K562 (cell line): ENCODE results near the gene ARHGAP22. TPM values are rescaled to one million over a fixed set of nuclear protein-coding genes. Genes with fewer than 3 reads are reported as not detected.
A peak's percentile ranks its signal among the peaks of the same experiment; 100 is the strongest.

Source experiments
- ATAC-seq: fragments of 200-7000 bp; cut with Tn5 transposase; 3 replicates; pipeline ENCODE4 v1.9.1; 2020; ENCODE audit warnings: moderate library complexity
- BruUV-seq: library from RNA; stranded (reverse); fragments of 400-500 nt; replicated peaks from 2 replicates; lab custom pipeline; 2021; lab: Mats Ljungman, UMichigan
- CTCF ChIA-PET: fragments of 300-600 bp; formaldehyde crosslinking; extraction: SDS; loops from one replicate; lab custom pipeline; 2021; ENCODE audit warnings: low intra/inter-chr PET ratio; lab: Yijun Ruan, JAX
- POLR2A ChIA-PET: fragments of 300-600, 350-650 bp; sonication (Branson Sonifier 250); formaldehyde crosslinking; extraction: SDS; loops from one replicate; lab custom pipeline; 2021; ENCODE audit warnings: antibody characterized with exemption, inconsistent platforms; lab: Yijun Ruan, JAX
- DNase-seq, 4 experiments: peaks; one replicate each; pipeline versions ENCODE4 v3.0.0 to v3.0.0-alpha.2; 2011 to 2018; ENCODE audit warnings: low spot score in 3 of 4, mixed read lengths in 3 of 4; ENCODE audit errors: extremely low read depth in 1 of 4
- FAIRE-seq: peaks from 2 replicates; lab custom pipeline; 2011; peaks lifted over from hg19 to GRCh38; lab: Jason Lieb, UNC
- H2AFZ ChIP-seq: 2 replicates; pipeline ENCODE4 v1.6.0; 2011; ENCODE audit warnings: low read depth, low read length, control low read depth, inconsistent platforms
- H3K27ac ChIP-seq: fragments of 200-600 bp; 3 replicates; pipeline ENCODE4 v1.8.0; 2011; ENCODE audit warnings: low read depth, mild to moderate bottlenecking, control low read depth, inconsistent platforms, low read length, moderate library complexity, mixed read lengths; ENCODE audit errors: extremely low read depth
- H3K27me3 ChIP-seq, 2 experiments: fragments of 300-600 bp in 1 of 2; 2 replicates in 1 of 2; 3 replicates in 1 of 2; pipeline versions ENCODE4 v1.6.0 to v1.8.0; 2011; ENCODE audit warnings: inconsistent platforms in 2 of 2, low read length in 2 of 2, mild to moderate bottlenecking in 1 of 2, mixed read lengths in 1 of 2, moderate library complexity in 1 of 2; ENCODE audit not compliant: control insufficient read depth in 2 of 2, insufficient read depth in 2 of 2
- H3K36me3 ChIP-seq: fragments of 300-600 bp; 3 replicates; pipeline ENCODE4 v1.8.0; 2011; ENCODE audit warnings: mild to moderate bottlenecking, low read length, inconsistent platforms; ENCODE audit not compliant: control insufficient read depth, insufficient read depth
- H3K4me1 ChIP-seq, 2 experiments: fragments of 200-600 bp in 1 of 2; replicated peaks in 1 of 2; 2 replicates in 1 of 2; 3 replicates in 1 of 2; pipeline versions ENCODE4 v1.5.1 to v1.8.0; 2011; ENCODE audit warnings: inconsistent platforms in 2 of 2, low read length in 2 of 2, mild to moderate bottlenecking in 1 of 2, mixed read lengths in 1 of 2, moderate library complexity in 1 of 2; ENCODE audit not compliant: control insufficient read depth in 2 of 2, insufficient read depth in 2 of 2
- H3K4me2 ChIP-seq: 2 replicates; pipeline ENCODE4 v1.6.1; 2011; ENCODE audit warnings: low read length, control low read depth, inconsistent platforms, mixed read lengths; ENCODE audit not compliant: insufficient read depth
- H3K4me3 ChIP-seq: fragments of 200-600 bp; sonication (generic), shearing (Covaris generic); 2 replicates; pipeline ENCODE4 v1.5.1; 2016; ENCODE audit warnings: control low read depth, inconsistent platforms
- H3K79me2 ChIP-seq: fragments of 200-600 bp; 3 replicates; pipeline ENCODE4 v1.8.0; 2011; ENCODE audit warnings: low read length, inconsistent platforms; ENCODE audit not compliant: control insufficient read depth, insufficient read depth
- H3K9ac ChIP-seq, 2 experiments: 2 replicates each; pipeline versions ENCODE4 v1.6.0 to v1.6.1; 2011; ENCODE audit warnings: low read depth in 2 of 2, low read length in 2 of 2, control low read depth in 1 of 2, inconsistent platforms in 1 of 2, mild to moderate bottlenecking in 1 of 2, mixed read lengths in 1 of 2; ENCODE audit not compliant: insufficient read depth in 1 of 2
- H3K9me1 ChIP-seq: one replicate; pipeline ENCODE4 v1.6.0; 2011; ENCODE audit warnings: inconsistent platforms, mild to moderate bottlenecking, low read length, moderate library complexity; ENCODE audit not compliant: control insufficient read depth, insufficient read depth
- H3K9me3 ChIP-seq: replicated peaks from 2 replicates; pipeline ENCODE4 v1.5.1; 2011; ENCODE audit warnings: low read depth, low read length, inconsistent platforms; ENCODE audit not compliant: control insufficient read depth, insufficient read depth
- H4K20me1 ChIP-seq: replicated peaks from 2 replicates; pipeline ENCODE4 v1.6.1; 2011; ENCODE audit warnings: low read length, inconsistent platforms, mixed read lengths; ENCODE audit not compliant: control insufficient read depth, insufficient read depth
- CREM ChIP-seq: IDR thresholded peaks from 2 replicates; pipeline ENCODE4 v1.6.1; 2014; ENCODE audit warnings: antibody characterized with exemption, low read depth
- GTF2E2 ChIP-seq: fragments of 200-800 bp; sonication (Bioruptor generic); IDR thresholded peaks from 2 replicates; pipeline ENCODE4 v1.6.1; 2016; ENCODE audit warnings: missing genetic modification characterization, missing compliant biosample characterization
- HMG20A ChIP-seq: fragments of 450-650 bp; formaldehyde crosslinking; conservative IDR thresholded peaks from 2 replicates; pipeline ENCODE4 v1.4.0; 2020; ENCODE audit warnings: mild to moderate bottlenecking, mixed read lengths
- KDM5B ChIP-seq: fragments of 200-600 bp; sonication (generic); IDR thresholded peaks from 2 replicates; pipeline ENCODE4 v1.6.1; 2012; ENCODE audit warnings: low read depth, mild to moderate bottlenecking, moderate library complexity, low read length, control low read depth, inconsistent platforms; ENCODE audit not compliant: insufficient replicate concordance
- MEF2D ChIP-seq: conservative IDR thresholded peaks from 2 replicates; pipeline ENCODE4 v1.6.1; 2016; ENCODE audit warnings: low read depth, missing genetic modification characterization, missing compliant biosample characterization
- POLR2A ChIP-seq: fragments of 450-650 bp; conservative IDR thresholded peaks from 2 replicates; pipeline ENCODE4 v1.6.1; 2016
- RBM17 ChIP-seq: fragments of 200-400 bp; formaldehyde crosslinking; IDR thresholded peaks from 2 replicates; pipeline ENCODE4 v1.6.1; 2017; ENCODE audit warnings: low read depth, mild to moderate bottlenecking, low read length, borderline replicate concordance
- RBM39 ChIP-seq: fragments of 200-400 bp; formaldehyde crosslinking; optimal IDR thresholded peaks from 2 replicates; pipeline ENCODE3; 2018; ENCODE audit warnings: low read depth, low read length
- RHOXF2B ChIP-seq: fragments of 250-450 bp; sonication (Bioruptor Pico); conservative IDR thresholded peaks from 2 replicates; pipeline ENCODE4 v1.5.1; 2021
- ZBTB7A ChIP-seq: IDR thresholded peaks from 2 replicates; pipeline ENCODE4 v1.6.1; 2011; ENCODE audit warnings: low read depth, mild to moderate bottlenecking, low read length, moderate library complexity, borderline replicate concordance; ENCODE audit not compliant: control insufficient read depth
- ZNF12 ChIP-seq: sonication (generic); formaldehyde crosslinking; IDR thresholded peaks from 2 replicates; pipeline ENCODE4 v1.4.0; 2020; ENCODE audit warnings: mild to moderate bottlenecking, missing genetic modification reagents
- ZNF584 ChIP-seq: fragments of 200-800 bp; sonication (Bioruptor generic); IDR thresholded peaks from 2 replicates; pipeline ENCODE4 v1.6.1; 2016; ENCODE audit warnings: low read depth, mild to moderate bottlenecking, missing genetic modification characterization, missing compliant biosample characterization
- ZSCAN32 ChIP-seq: fragments of 450-650 bp; formaldehyde crosslinking; IDR thresholded peaks from 2 replicates; pipeline ENCODE4 v1.4.0; 2020; ENCODE audit warnings: mild to moderate bottlenecking, moderate library complexity
- WGBS: fragments of 100-300 bp; shearing (Covaris generic); methylation state at CpG from one replicate; pipeline ENCODE4 v1.1.6; 2016; ENCODE audit warnings: low coverage, mixed read lengths; ENCODE audit not compliant: insufficient coverage; ENCODE audit errors: missing lambda C conversion rate; 5-methylcytosine and 5-hydroxymethylcytosine counted together
- in situ Hi-C: fragments of 300-500 bp; cut with MboI; formaldehyde crosslinking; loops from 4 replicates; pipeline ENCODE4 v1.15.0; 2018; ENCODE audit warnings: inconsistent platforms, mixed read lengths
- intact Hi-C: fragments of 100-400 bp; cut with micrococcal nuclease; formaldehyde crosslinking; loops from 2 replicates; pipeline ENCODE4 v1.14.2; 2022
- polyA plus RNA-seq, 8 experiments: library from polyadenylated mRNA; depleted of rRNA in 4 of 8; stranded (reverse) in 5 of 8; unstranded in 3 of 8; fragments of >200 nt; fragmentation: Nextera tagmentation in 2 of 8; fragmentation: Illumina TruSeq in 1 of 8; extraction: Ambion mirVana in 2 of 8; extraction: Trizol in 1 of 8; gene quantifications; 2 replicates each; pipeline versions ENCODE4 v1.2.1 to v1.2.3, GENCODE V29; 2011 to 2014; ENCODE audit warnings: inconsistent platforms in 1 of 8, missing spikeins in 1 of 8
- total RNA-seq, 7 experiments: library from RNA; depleted of rRNA in 6 of 7; stranded (reverse); fragments of >200 nt in 6 of 7; fragmentation: Illumina TruSeq in 2 of 7; extraction: Trizol in 2 of 7; gene quantifications; 2 replicates each; pipeline versions ENCODE4 v1.2.1 to v1.2.3, GENCODE V29; 2011 to 2021; ENCODE audit warnings: low replicate concordance in 1 of 7
- TF ChIP-seq, protein P1 (sequence below): sonication (generic); formaldehyde crosslinking; IDR thresholded peaks from 2 replicates; pipeline ENCODE4 v1.8.0; 2022; ENCODE audit warnings: missing genetic modification reagents, mild to moderate bottlenecking, borderline replicate concordance
- TF ChIP-seq, protein P2 (sequence below): sonication (generic); formaldehyde crosslinking; IDR thresholded peaks from 2 replicates; pipeline ENCODE4 v1.4.0; 2020; ENCODE audit warnings: mild to moderate bottlenecking, missing genetic modification reagents

Gene ARHGAP22
- total and polyA plus RNA-seq, 9 of the 15 experiments (the other 6 are each of a cell fraction or from before 2014, with no cell fraction given), result 1.3 to 28.1 (median 12.7) TPM

DNA sequence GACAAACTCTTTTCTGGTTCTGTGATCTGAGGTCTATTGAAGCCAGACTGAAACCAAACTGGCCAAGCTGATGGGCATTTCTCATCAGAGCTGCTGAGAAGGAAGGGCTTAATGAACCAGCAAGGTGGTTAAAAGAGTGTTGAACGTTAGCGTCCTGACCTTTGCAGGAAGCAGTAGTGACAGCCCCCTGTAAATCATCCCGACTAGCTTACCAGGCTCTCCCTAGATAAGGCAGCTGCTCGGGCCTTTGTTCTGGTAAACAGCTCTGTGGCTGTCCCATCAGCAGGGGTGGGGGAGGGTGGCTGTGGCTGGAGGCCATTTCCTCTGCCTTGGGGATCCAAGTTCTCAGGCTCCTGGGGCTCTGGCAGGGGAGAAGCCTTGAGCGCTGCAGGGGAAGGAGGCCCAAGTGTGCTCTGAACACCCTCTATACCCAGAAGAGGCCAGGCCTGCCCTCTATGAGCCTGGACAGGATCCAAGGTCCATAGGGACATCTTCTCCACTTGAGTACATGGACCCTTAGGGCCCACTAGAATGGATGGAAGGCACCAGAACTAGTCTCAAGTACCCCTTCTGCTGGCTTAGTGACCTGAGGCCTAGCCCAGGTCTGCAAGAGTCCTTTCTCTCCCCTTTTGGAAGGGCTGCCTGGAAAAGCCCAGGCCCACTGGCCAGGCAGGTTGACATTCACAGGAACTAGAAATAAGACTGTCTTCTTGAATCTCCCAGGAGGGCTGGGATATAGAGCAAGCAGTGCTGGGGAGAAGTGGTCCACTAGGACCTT, 134.6 kb downstream of the ARHGAP22 start (continued):
- TF ChIP-seq CREM, result peak; percentile 85
- TF ChIP-seq, protein P1, sequence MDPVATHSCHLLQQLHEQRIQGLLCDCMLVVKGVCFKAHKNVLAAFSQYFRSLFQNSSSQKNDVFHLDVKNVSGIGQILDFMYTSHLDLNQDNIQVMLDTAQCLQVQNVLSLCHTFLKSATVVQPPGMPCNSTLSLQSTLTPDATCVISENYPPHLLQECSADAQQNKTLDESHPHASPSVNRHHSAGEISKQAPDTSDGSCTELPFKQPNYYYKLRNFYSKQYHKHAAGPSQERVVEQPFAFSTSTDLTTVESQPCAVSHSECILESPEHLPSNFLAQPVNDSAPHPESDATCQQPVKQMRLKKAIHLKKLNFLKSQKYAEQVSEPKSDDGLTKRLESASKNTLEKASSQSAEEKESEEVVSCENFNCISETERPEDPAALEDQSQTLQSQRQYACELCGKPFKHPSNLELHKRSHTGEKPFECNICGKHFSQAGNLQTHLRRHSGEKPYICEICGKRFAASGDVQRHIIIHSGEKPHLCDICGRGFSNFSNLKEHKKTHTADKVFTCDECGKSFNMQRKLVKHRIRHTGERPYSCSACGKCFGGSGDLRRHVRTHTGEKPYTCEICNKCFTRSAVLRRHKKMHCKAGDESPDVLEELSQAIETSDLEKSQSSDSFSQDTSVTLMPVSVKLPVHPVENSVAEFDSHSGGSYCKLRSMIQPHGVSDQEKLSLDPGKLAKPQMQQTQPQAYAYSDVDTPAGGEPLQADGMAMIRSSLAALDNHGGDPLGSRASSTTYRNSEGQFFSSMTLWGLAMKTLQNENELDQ (CRISPR knock-in tag), result peak; percentile 34; the same call in 1 of the 2 replicates
- no peak for TF ChIP-seq RBM17
- TF ChIP-seq POLR2A, result peak; percentile 79
- peak; percentile 76; the same call in 1 of the 2 replicates for TF ChIP-seq MEF2D (tag)
- no peak for TF ChIP-seq RHOXF2B (CRISPR knock-in tag)
- no peak for TF ChIP-seq ZNF12 (CRISPR knock-in tag)

DNA sequence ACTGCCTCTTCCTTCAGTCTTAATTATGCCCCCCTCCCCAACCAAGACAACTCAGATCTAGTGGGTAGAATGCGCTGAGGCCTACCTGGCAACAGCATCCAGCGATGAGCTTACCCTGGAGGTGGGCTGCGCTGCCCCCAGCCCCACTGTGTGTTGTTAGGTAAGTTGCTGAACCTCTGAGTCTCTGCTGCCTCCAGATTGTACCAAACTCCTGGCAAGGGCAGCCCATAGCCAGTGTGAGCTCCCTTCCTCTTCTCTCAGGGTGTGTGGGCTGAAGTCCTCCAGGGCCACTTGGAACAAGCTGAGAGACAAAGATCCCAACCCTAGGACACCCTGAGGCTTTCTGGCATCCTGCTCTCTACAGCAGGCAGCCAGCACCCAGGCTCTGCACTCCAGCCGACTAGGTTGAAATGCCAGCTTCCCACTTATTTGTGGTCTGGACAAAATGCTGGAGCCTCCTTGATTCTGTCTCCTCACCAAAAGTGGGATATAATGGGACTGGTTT, 135.3 kb downstream of the ARHGAP22 start:
- Histone ChIP-seq H3K27me3 (no peaks in the 10 kb centered on the region; a peak in 1 of 5 replicates), H3K4me2 (peak overlapping the region; percentile 76), H3K9me3 (peaks cover 4% of the 10 kb centered on the region), H4K20me1 (no peaks in the 10 kb centered on the region), H3K9me1 (no peaks in the 10 kb centered on the region), H3K4me3 (no peak overlapping the region), H2AFZ (no peak overlapping the region; the same call in 1 of the 2 replicates), H3K4me1 (peaks cover 68 to 72% of the 10 kb centered on the region in 2 experiments), H3K36me3 (peaks cover 34% of the 10 kb centered on the region), H3K9ac (peak overlapping the region; percentile 82 to 92), H3K79me2 (peaks cover 62% of the 10 kb centered on the region), H3K27ac (peak overlapping the region; percentile 100)
- WGBS, result 24% methylated on average over 4 of the region's 4 CpGs
- ATAC-seq, result peak; percentile 1; the same call in 2 of the 3 replicates
- in situ Hi-C loops, result no loop called here
- ChIA-PET CTCF (no interaction called here), POLR2A (interaction anchor here (0.9 to 3.5 kb wide), 11 partner anchors 8 to 27 kb away, joined by 3 to 10 read pairs (median 3); no protein-coding TSS in a partner anchor)
- FAIRE-seq, result no peak
- intact Hi-C loops, result loop anchor here (1.0 to 5.0 kb wide), 5 partner anchors 12 to 37 kb away; no protein-coding TSS in a partner anchor
- BruUV-seq, result TSS peak; percentile 64
- DNase-seq, result peak in 1 of 4 experiments; percentile 37
- TF ChIP-seq ZSCAN32 (CRISPR knock-in tag), result 0 out of 2 replicates have a peak, but pooled peaks have one; percentile 8
- 0 out of 2 replicates have a peak, but pooled peaks have one; percentile 2 for TF ChIP-seq ZBTB7A
- 0 out of 2 replicates have a peak, but pooled peaks have one; percentile 50 for TF ChIP-seq RHOXF2B (CRISPR knock-in tag)
- TF ChIP-seq, protein P2, sequence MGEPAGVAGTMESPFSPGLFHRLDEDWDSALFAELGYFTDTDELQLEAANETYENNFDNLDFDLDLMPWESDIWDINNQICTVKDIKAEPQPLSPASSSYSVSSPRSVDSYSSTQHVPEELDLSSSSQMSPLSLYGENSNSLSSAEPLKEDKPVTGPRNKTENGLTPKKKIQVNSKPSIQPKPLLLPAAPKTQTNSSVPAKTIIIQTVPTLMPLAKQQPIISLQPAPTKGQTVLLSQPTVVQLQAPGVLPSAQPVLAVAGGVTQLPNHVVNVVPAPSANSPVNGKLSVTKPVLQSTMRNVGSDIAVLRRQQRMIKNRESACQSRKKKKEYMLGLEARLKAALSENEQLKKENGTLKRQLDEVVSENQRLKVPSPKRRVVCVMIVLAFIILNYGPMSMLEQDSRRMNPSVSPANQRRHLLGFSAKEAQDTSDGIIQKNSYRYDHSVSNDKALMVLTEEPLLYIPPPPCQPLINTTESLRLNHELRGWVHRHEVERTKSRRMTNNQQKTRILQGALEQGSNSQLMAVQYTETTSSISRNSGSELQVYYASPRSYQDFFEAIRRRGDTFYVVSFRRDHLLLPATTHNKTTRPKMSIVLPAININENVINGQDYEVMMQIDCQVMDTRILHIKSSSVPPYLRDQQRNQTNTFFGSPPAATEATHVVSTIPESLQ, result peak; percentile 12; the same call in 1 of the 2 replicates
- TF ChIP-seq RBM39, result peak; percentile 32
- TF ChIP-seq GTF2E2 (tag), result 0 out of 2 replicates have a peak, but pooled peaks have one; percentile 81
- peak; percentile 27; the same call in 1 of the 2 replicates for TF ChIP-seq ZNF584
- 0 out of 2 replicates have a peak, but pooled peaks have one; percentile 0 for TF ChIP-seq HMG20A
- TF ChIP-seq KDM5B, result peak; percentile 0
